Panc1 (cell line): Measurements from ENCODE around the gene CFAP119.

ENCODE experiments used
- POLR2AphosphoS5 ChIP-seq: IDR thresholded peaks from 2 replicates; pipeline ENCODE4 v1.6.1; 2012; ENCODE audit warnings: mild to moderate bottlenecking, low read depth, low read length, moderate library complexity
- TCF7L2 ChIP-seq: IDR thresholded peaks from 2 replicates; pipeline ENCODE4 v1.6.1; 2011; ENCODE audit warnings: mild to moderate bottlenecking, low read depth, low read length, inconsistent platforms
- TF ChIP-seq, protein P1 (sequence below): fragments of 450-650 bp; IDR thresholded peaks from 2 replicates; pipeline ENCODE4 v1.5.1; 2017; ENCODE audit warnings: mild to moderate bottlenecking

- TF ChIP-seq, protein P1, sequence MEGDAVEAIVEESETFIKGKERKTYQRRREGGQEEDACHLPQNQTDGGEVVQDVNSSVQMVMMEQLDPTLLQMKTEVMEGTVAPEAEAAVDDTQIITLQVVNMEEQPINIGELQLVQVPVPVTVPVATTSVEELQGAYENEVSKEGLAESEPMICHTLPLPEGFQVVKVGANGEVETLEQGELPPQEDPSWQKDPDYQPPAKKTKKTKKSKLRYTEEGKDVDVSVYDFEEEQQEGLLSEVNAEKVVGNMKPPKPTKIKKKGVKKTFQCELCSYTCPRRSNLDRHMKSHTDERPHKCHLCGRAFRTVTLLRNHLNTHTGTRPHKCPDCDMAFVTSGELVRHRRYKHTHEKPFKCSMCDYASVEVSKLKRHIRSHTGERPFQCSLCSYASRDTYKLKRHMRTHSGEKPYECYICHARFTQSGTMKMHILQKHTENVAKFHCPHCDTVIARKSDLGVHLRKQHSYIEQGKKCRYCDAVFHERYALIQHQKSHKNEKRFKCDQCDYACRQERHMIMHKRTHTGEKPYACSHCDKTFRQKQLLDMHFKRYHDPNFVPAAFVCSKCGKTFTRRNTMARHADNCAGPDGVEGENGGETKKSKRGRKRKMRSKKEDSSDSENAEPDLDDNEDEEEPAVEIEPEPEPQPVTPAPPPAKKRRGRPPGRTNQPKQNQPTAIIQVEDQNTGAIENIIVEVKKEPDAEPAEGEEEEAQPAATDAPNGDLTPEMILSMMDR = no peak
- TF ChIP-seq POLR2AphosphoS5 (no peak), TCF7L2 (no peak)
Observed at GRCh38 chr16:30786115-30786935, 24.5 kb upstream of the CFAP119 start.
